HFF-Myc (cell line): ENCODE data around the gene TICRR.

Experiments
- DNase-seq: peaks from one replicate; pipeline ENCODE4 v3.0.0-alpha.2; 2011; ENCODE audit warnings: low read depth; ENCODE audit errors: extremely low read depth
- H3K4me3 ChIP-seq: replicated peaks from 2 replicates; pipeline ENCODE4 v1.5.1; 2011; ENCODE audit warnings: low read depth, mild to moderate bottlenecking, control low read depth, low read length
- TF ChIP-seq, protein P1 (sequence below): IDR thresholded peaks from 2 replicates; pipeline ENCODE4 v1.5.1; 2012; ENCODE audit warnings: mild to moderate bottlenecking, low read depth, low read length, control low read depth; ENCODE audit errors: missing control alignments

TICRR gene

DNA sequence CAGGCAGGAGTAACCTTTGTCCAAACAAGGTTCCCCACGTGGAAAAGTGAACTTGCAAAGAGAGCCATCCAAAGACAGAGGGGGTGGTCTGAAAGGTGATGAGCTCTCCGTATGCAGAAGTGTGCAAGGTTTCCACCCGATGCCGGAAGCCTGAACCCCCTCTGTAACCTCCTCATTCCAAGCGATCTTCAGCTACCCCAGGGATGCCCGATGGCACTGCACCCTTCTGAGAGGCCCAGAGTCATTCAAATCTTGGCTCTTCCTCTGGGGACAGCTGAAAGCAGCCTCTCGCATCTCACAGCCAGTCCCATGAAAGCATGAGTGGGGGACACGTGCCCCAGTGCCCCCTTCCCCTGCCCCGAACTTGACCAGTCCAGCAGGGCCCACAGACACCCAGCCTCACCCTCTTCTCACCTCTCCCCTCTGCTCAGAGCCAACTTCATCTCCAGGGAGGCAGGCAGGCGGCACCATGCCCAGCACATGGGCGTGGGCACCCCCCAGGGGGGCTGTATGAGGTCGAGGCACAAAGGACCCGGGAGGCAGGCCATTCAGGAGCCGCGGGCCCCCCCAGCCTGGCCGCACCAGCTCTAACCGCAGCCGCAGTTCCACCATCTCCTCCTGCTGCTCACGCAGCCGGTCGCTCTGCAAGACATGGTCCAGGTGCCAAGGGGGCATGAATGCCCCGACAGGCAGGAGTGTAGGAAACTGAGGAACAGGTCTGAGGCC is 71.3 kb downstream of the TICRR start:
- TF ChIP-seq, protein P1, sequence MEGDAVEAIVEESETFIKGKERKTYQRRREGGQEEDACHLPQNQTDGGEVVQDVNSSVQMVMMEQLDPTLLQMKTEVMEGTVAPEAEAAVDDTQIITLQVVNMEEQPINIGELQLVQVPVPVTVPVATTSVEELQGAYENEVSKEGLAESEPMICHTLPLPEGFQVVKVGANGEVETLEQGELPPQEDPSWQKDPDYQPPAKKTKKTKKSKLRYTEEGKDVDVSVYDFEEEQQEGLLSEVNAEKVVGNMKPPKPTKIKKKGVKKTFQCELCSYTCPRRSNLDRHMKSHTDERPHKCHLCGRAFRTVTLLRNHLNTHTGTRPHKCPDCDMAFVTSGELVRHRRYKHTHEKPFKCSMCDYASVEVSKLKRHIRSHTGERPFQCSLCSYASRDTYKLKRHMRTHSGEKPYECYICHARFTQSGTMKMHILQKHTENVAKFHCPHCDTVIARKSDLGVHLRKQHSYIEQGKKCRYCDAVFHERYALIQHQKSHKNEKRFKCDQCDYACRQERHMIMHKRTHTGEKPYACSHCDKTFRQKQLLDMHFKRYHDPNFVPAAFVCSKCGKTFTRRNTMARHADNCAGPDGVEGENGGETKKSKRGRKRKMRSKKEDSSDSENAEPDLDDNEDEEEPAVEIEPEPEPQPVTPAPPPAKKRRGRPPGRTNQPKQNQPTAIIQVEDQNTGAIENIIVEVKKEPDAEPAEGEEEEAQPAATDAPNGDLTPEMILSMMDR: no peak
- DNase-seq: no peak
- H3K4me3 ChIP-seq: no peak overlapping the region

DNA sequence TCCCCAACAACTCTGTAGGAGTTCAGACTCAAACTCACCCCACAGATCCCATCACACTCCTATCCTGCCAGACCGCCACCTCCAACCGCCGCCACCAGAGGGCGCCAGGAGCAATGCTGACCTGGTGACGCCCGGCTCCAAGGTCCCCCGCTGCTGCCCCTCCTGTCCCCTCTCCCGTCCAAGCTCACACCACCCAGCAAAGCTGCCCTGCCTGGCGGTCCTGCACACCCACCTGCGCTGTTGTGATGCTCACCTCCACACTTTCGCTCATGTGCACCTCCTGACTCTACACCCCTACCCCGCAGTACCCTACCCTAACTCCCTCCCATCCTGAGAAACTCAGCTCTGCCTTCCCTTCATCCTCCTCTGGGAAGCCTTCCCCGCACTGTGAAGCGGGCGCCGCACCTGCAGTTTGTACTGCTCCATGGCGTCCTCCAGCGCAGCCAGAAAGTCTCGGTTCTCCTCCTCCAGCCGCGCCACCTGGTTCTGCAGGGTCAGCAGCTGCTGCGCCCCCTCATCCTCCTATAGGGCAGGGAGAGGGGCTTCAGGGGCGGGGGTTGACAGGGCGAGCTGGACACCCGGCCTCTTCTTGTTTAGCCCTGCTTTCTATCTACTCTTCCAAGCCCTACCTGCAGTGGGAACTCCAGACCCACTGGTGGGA is 72.1 kb downstream of the TICRR start:
- H3K4me3 ChIP-seq: no peak overlapping the region
- TF ChIP-seq, protein P1: peak; percentile 93
- no peak for DNase-seq

DNA sequence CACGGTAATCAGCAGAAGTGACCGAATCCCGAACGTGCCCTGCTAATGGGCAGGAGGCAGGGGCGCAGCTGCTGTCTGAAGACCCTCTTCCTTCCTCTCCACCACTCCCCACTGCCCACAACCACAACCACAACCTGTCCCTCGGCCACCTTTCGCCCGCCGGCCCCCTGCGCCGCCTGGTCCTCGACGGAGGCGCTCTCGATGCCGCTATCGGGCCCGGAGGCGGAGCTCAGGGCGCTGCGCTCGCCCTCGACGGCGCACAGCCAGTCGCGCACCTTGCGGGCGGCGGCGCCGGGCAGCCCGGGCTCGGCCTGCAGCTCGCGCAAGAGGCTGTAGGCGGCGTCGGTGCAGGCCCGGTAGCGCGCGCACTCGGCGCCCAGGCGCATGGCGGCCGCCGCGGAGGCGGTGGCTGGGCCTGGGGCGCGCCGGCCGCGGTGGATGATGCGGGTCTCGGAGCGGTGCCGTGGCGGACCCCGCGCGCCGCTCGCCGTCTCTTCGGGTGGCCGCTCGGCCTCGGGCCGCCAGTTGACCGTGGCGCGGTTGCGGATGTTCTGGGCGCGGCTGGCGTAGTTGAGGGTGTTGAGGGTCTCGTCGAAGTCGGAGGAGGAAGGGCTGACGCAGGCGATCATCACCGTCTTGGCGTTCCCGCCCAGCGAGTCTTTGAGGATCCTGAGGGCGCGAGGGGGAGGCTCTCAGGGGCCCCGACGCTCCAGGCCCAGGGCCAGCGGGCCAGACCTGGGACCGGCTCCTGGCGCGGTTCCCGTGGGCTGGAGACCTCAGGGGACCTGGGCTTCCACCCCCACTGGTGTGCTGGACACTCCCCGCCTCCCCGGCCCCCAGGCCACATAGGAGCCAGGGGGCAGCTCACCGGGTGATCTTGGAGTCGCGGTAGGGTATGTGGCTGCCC is 73.1 kb downstream of the TICRR start:
- no peak overlapping the region for H3K4me3 ChIP-seq
- TF ChIP-seq, protein P1: no peak
- no peak for DNase-seq

DNA sequence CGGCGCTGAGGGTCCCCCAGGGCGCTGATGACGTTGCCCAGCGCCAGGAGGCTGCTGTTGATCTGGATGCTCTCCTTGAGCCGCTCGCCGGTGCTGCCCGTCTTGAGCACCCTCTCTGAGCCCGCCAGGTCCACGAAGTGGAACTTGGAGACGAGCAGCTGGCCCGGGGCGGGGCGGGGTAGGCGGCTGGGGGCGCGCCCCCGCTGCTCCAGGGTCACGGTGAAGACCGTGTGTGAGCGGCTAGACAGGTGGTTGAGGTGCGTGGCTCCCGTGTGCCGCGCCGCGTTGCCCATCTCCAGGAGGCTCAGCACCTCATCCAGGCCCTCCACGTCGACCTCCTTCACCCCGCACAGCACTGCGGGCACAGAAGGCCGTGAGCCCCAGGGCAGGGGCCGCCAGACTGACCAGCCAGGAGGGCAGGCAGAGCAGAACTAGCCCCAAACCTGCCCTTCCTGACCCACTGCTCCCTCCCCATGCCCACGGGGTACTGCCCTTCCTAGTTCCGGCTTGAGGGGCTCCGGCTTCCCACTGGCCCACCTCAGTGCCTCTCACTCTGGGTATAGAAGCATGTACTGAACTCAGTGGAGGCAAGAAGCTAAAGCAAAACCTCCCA is 73.8 kb downstream of the TICRR start:
- DNase-seq: no peak
- TF ChIP-seq, protein P1: no peak
- H3K4me3 ChIP-seq: no peak overlapping the region

DNA sequence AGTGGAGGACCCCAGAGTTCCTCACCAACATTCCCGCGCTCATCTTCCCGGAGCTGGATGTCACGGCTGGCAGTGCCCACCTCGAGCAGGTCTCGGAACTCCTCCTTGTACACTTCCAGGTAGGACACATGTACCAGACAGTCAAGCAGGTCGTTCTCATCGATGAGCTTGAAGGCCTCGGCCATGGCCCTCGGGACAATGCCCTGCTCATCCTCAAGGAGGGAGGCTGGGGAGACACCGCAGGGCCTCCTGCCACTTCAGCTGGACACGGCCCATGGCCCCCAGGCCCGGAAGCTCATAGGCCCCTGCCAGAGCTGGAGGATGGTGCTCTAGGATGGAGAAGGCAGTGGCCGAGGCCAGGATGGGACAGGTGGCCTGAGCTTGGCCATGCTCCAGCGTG is 74.4 kb downstream of the TICRR start:
- TF ChIP-seq, protein P1: no peak
- no peak for DNase-seq
- no peak overlapping the region for H3K4me3 ChIP-seq

DNA sequence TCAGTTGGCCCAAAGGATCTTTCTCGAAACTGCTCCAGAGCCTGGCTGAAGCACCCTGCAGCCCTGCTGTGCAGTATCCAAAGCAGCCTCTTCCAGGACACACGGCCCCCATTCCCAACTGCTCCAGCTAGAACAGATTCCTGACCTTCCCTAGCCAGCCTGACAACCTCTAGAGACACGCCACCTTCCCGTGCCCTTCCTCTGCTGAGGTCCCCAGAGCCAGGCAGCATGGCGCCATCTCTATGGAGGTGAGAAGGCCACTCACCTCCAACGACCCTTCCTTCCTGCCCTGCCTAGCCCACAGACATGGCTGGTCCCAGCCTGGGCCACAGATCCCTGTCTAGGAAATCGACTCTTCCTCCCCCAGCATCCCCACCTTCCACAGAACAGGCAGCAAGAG is 76.9 kb downstream of the TICRR start:
- DNase-seq: no peak
- H3K4me3 ChIP-seq: no peak overlapping the region
- TF ChIP-seq, protein P1: no peak
